Right renal cortex interstitium (tissue), 3 donors: ENCODE results near the gene KDM6B. TPM values are rescaled to one million over a fixed set of nuclear protein-coding genes. Genes with fewer than 3 reads are reported as not detected.

ENCODE experiments used
- DNase-seq, 3 donors: peaks; one replicate each; pipeline ENCODE4 v3.0.0-alpha.2; 2013; ENCODE audit warnings: low read depth in 3 of 3, low spot score in 2 of 3
- polyA plus RNA-seq, 3 donors: library from polyadenylated mRNA; unstranded; fragments of 120-200 nt; gene quantifications; one replicate each; pipeline ENCODE4 v1.2.1, GENCODE V29; 2013; ENCODE audit not compliant: insufficient read length in 3 of 3

The KDM6B gene
- polyA plus RNA-seq, 3 donors: 15.3 to 18.3 (median 17.9) TPM

GRCh38 chr17:7849130-7849750 is 15.2 kb downstream of the KDM6B start:
- no peak for DNase-seq

- no peak for DNase-seq
Measured at GRCh38 chr17:7849751-7850504, 15.9 kb downstream of the KDM6B start.

GRCh38 chr17:7850701-7851437 is 16.9 kb downstream of the KDM6B start:
- no peak for DNase-seq

GRCh38 chr17:7851438-7852261 is 17.6 kb downstream of the KDM6B start:
- DNase-seq: peak in 1 of 3 donors; percentile 81

- DNase-seq: no peak
Measured at GRCh38 chr17:7852262-7852670, 18.2 kb downstream of the KDM6B start.

GRCh38 chr17:7852919-7853690 is 19.1 kb downstream of the KDM6B start:
- no peak for DNase-seq

- DNase-seq: no peak
Measured at GRCh38 chr17:7853691-7854038, 19.6 kb downstream of the KDM6B start.

GRCh38 chr17:7854078-7854777 is 20.2 kb downstream of the KDM6B start:
- DNase-seq: no peak

- peak in 1 of 3 donors; percentile 18 for DNase-seq
Measured at GRCh38 chr17:7854851-7855659, 21.0 kb downstream of the KDM6B start, which contains the start of gene TMEM88. TSS of gene TMEM88 (plus strand) at chr17:7855066. CDS start at chr17:7855075, 9 bp downstream.

GRCh38 chr17:7855660-7856010 is 21.6 kb downstream of the KDM6B start:
- no peak for DNase-seq

- peak in 1 of 3 donors; percentile 33 for DNase-seq
Measured at GRCh38 chr17:7856011-7856810, 22.2 kb downstream of the KDM6B start.

GRCh38 chr17:7856811-7857712 is 23.0 kb downstream of the KDM6B start, which contains the start of gene NAA38:
TSS of gene NAA38 (minus strand) at chr17:7857559. CDS start at chr17:7857463, 96 bp downstream.
- DNase-seq: peak; percentile 99 to 100 (median 99)

GRCh38 chr17:7857713-7858521 is 23.9 kb downstream of the KDM6B start, which contains the start of gene CYB5D1:
TSS of gene CYB5D1 (plus strand) at chr17:7858003. CDS start at chr17:7858135, 132 bp downstream.
- DNase-seq: peak in 1 of 3 donors; percentile 92

- DNase-seq: no peak
Measured at GRCh38 chr17:7858522-7858810, 24.4 kb downstream of the KDM6B start.

- DNase-seq: no peak
Measured at GRCh38 chr17:7859028-7859427, 25.0 kb downstream of the KDM6B start.
